Stimulated activated naive CD8-positive, alpha-beta T cell treated with anti-CD3 and anti-CD28 coated beads, Interleukin-15, amount 100 ng/mL, for 72 hours (primary cell): ENCODE results near the gene FUS.

Experiments
- ATAC-seq: fragments of 150-1000 bp; cut with Tn5 transposase; 2 replicates; pipeline ENCODE4 v1.10.0; 2021; ENCODE audit warnings: mild to moderate bottlenecking, moderate library complexity
- DNase-seq, 2 donors: peaks; one replicate each; pipeline ENCODE4 v3.0.0; 2021 to 2022
- H3K27ac Mint-ChIP-seq, 2 donors: one replicate each; pipeline ENCODE4 v1.8.0; 2022; ENCODE audit warnings: mild to moderate bottlenecking in 2 of 2, mixed read lengths in 2 of 2, moderate library complexity in 2 of 2
- H3K27me3 Mint-ChIP-seq: one replicate; pipeline ENCODE4 v1.8.0; 2022; ENCODE audit warnings: mixed read lengths
- H3K4me1 Mint-ChIP-seq: one replicate; pipeline ENCODE4 v1.8.0; 2022; ENCODE audit warnings: mild to moderate bottlenecking, mixed read lengths
- H3K4me3 Mint-ChIP-seq, 2 donors: one replicate each; pipeline ENCODE4 v1.8.0; 2022; ENCODE audit warnings: mild to moderate bottlenecking in 2 of 2, mixed read lengths in 2 of 2, moderate library complexity in 1 of 2
- H3K9me3 Mint-ChIP-seq, 2 donors: one replicate each; pipeline ENCODE4 v1.8.0; 2022; ENCODE audit warnings: mixed read lengths in 2 of 2

FUS gene

GRCh38 chr16:31201582-31202413 is 21.9 kb downstream of the FUS start:
- Mint-ChIP-seq H3K4me3 (peak overlapping the region; percentile 86 to 92), H3K9me3 (peaks cover 0 to 8% of the 10 kb centered on the region in 2 donors), H3K27ac (peak overlapping the region in 1 of 2 donors; percentile 95), H3K4me1 (peaks cover 55% of the 10 kb centered on the region), H3K27me3 (peaks cover 5% of the 10 kb centered on the region)
- ATAC-seq, result peak; percentile 74
- DNase-seq, result peak; percentile 54 to 62

DNA sequence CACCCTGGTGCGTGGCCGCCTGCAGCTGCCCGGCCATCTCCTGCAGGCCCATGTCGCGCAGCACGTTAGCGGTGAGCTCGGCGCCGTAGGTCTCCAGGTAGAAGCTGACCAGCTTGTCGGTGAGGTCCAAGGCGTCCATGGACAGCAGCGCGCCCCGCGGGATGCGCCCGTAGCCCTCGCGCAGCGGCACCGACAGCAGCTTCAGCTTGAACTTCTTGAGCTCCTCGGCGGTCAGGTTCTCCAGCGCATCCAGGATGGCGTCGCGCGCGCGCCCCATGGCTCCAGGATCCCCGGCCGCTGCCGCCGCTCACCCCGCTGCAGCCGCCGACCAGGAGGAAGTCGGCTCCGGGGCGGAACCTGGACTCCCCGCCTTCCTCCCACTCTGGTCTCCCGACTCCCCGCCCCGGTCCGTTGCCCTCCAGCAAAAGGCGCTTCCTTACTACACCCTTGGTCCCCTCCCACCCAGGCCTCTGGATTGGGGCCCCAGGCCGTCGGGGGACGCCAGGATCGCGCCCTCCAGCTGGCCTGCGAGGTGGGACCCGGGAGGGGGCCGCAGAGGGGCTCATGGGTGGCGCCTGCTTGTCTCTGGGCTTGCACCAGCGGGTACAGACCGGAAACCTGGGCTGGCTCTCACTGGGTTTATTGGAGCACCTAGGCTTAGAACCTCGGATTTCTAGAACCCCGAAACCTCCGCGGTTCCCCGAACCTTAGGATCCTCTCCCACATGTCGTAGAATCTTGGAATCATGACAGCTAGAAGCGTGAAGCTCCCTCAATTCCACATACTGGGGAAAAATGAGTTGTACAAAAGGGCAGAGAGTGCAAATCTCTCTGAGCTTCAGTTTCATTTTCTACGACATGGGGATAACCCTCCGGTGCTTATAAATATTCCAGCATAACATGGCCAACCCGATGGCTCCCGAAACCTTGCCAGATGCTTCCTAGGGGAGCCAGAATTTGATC is 22.8 kb downstream of the FUS start, which contains the start of gene PYCARD:
PYCARD (minus strand) TSS at position 347 of the 962 bp plus-strand sequence; CDS start at position 277, 70 bp downstream.
- Mint-ChIP-seq H3K27ac (peak within 1 kb of the TSS; percentile 49 to 95), H3K4me1 (peaks cover 54% of the 10 kb centered on the region)
- peak; percentile 43 to 45 for DNase-seq

GRCh38 chr16:31204871-31205666 is 25.1 kb downstream of the FUS start:
- Mint-ChIP-seq H3K4me1 (peaks cover 32% of the 10 kb centered on the region), H3K4me3 (no peak overlapping the region), H3K27me3 (peaks cover 5% of the 10 kb centered on the region), H3K27ac (no peak overlapping the region), H3K9me3 (peaks cover 0 to 8% of the 10 kb centered on the region in 2 donors)
- ATAC-seq, result no peak
- DNase-seq, result no peak

More for the DNA sequence above, 22.8 kb downstream of the FUS start, which contains the start of gene PYCARD:
- Mint-ChIP-seq H3K27me3 (peaks cover 5% of the 10 kb centered on the region), H3K9me3 (peaks cover 0 to 8% of the 10 kb centered on the region in 2 donors), H3K4me3 (peak within 1 kb of the TSS; percentile 86 to 92)
- ATAC-seq, result peak; percentile 28

GRCh38 chr16:31206776-31207175 is 26.8 kb downstream of the FUS start:
- DNase-seq, result no peak
- Mint-ChIP-seq H3K4me3 (no peak overlapping the region), H3K27me3 (peaks cover 5% of the 10 kb centered on the region), H3K27ac (no peak overlapping the region), H3K9me3 (peaks cover 0 to 8% of the 10 kb centered on the region in 2 donors), H3K4me1 (peaks cover 22% of the 10 kb centered on the region)
- ATAC-seq, result no peak

- no peak overlapping the region for H3K4me3 Mint-ChIP-seq
- no peaks in the 10 kb centered on the region for H3K9me3 Mint-ChIP-seq
- ATAC-seq (no peak), DNase-seq (no peak)
- no peak overlapping the region for H3K27ac Mint-ChIP-seq
- H3K4me1 Mint-ChIP-seq, result peaks cover 30% of the 10 kb centered on the region
- H3K27me3 Mint-ChIP-seq, result peaks cover 55% of the 10 kb centered on the region
Measured at GRCh38 chr16:31213342-31213741, 33.4 kb downstream of the FUS start.

GRCh38 chr16:31213877-31214707 is 34.2 kb downstream of the FUS start, which contains the start of gene TRIM72:
Gene TRIM72 (plus strand): TSS chr16:31214119. CDS start chr16:31214739, 620 bp downstream.
- Mint-ChIP-seq H3K4me1 (peaks cover 30% of the 10 kb centered on the region), H3K4me3 (peak within 1 kb of the TSS; percentile 71 to 85), H3K27ac (no peak within 1 kb of the TSS), H3K27me3 (peaks cover 62% of the 10 kb centered on the region), H3K9me3 (no peaks in the 10 kb centered on the region)
- DNase-seq (no peak), ATAC-seq (peak; percentile 38)

- Mint-ChIP-seq H3K27ac (no peak overlapping the region), H3K27me3 (peaks cover 66% of the 10 kb centered on the region), H3K4me1 (peaks cover 30% of the 10 kb centered on the region), H3K4me3 (peak overlapping the region; percentile 71 to 85), H3K9me3 (no peaks in the 10 kb centered on the region)
- ATAC-seq (peak; percentile 35), DNase-seq (no peak)
Measured at GRCh38 chr16:31214708-31215286, 34.9 kb downstream of the FUS start.

- ATAC-seq (peak; percentile 73), DNase-seq (no peak)
- Mint-ChIP-seq H3K4me1 (peaks cover 30% of the 10 kb centered on the region), H3K27me3 (peaks cover 69% of the 10 kb centered on the region), H3K9me3 (no peaks in the 10 kb centered on the region), H3K4me3 (peak overlapping the region; percentile 71 to 85), H3K27ac (no peak overlapping the region)
Measured at GRCh38 chr16:31215287-31216162, 35.6 kb downstream of the FUS start.

DNA sequence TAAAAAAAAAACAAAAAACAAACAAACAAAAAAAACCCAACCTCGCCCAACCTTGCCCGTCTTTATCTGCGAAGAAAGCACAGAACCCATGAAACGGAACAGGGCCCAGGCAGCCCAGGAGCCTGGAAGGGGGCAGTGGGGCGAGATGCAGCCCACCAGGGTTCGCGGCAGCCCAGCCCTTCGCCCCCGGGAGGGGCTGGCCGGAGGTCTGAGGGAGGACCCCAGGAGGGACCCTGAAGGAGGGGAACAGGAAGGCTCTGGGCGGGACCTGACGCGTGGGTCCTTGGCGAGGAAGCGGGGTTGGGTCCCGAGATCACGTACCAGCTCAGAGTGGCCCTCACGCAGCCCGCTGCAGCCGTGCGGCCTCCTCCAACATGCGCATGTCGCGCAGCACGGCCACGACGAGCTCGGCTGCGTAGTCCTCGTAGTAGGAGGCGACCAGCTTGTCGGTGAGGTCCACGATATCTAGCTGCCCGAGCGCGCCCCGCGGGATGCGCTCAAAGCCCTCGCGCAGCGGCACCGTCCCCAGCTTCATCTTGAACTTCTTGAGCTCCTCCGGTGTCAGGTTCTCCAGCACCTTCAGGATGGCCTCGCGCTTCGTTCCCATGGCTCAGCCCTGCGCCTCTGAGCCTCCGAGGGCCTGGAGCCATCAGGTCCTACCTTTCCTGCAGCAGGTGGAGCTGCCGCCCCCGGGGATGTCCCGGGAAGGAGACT is 36.6 kb downstream of the FUS start, which contains the start of gene PYDC1:
PYDC1 (minus strand) TSS at position 714 of the 714 bp plus-strand sequence; CDS start at position 607, 107 bp downstream.
- DNase-seq (no peak), ATAC-seq (peak; percentile 22)
- H3K9me3 Mint-ChIP-seq, result no peaks in the 10 kb centered on the region
- H3K27ac Mint-ChIP-seq, result no peak within 1 kb of the TSS
- peaks cover 26% of the 10 kb centered on the region for H3K4me1 Mint-ChIP-seq
- H3K27me3 Mint-ChIP-seq, result peaks cover 80% of the 10 kb centered on the region
- peak within 1 kb of the TSS; percentile 71 to 85 for H3K4me3 Mint-ChIP-seq

- DNase-seq (no peak), ATAC-seq (no peak)
- Mint-ChIP-seq H3K4me1 (peaks cover 22% of the 10 kb centered on the region), H3K27ac (no peak overlapping the region), H3K4me3 (peak overlapping the region; percentile 70 to 85), H3K9me3 (no peaks in the 10 kb centered on the region), H3K27me3 (peaks cover 85% of the 10 kb centered on the region)
Measured at GRCh38 chr16:31217136-31217530, 37.2 kb downstream of the FUS start.

- Mint-ChIP-seq H3K27me3 (peaks cover 71% of the 10 kb centered on the region), H3K27ac (no peak overlapping the region)
- ATAC-seq, result no peak
Measured at GRCh38 chr16:31219154-31219741, 39.3 kb downstream of the FUS start.

More at GRCh38 chr16:31219154-31219741, 39.3 kb downstream of the FUS start:
- Mint-ChIP-seq H3K9me3 (no peaks in the 10 kb centered on the region), H3K4me1 (peaks cover 22% of the 10 kb centered on the region), H3K4me3 (no peak overlapping the region)
- DNase-seq, result no peak
